HG02973 (cell line): ENCODE results near the gene EME2.

Source experiments
- ATAC-seq: cut with Tn5 transposase; IDR thresholded peaks from one replicate; pipeline ENCODE4 v1.9.1; 2021; ENCODE audit warnings: moderate library complexity; ENCODE audit not compliant: unreplicated experiment

EME2 gene

GRCh38 chr16:1777375-1778199, 5.0 kb downstream of the EME2 start:
- no peak for ATAC-seq

- no peak for ATAC-seq
Observed at GRCh38 chr16:1778200-1779179, 5.9 kb downstream of the EME2 start.

- no peak for ATAC-seq
Observed at GRCh38 chr16:1779234-1779701, 6.7 kb downstream of the EME2 start.

DNA sequence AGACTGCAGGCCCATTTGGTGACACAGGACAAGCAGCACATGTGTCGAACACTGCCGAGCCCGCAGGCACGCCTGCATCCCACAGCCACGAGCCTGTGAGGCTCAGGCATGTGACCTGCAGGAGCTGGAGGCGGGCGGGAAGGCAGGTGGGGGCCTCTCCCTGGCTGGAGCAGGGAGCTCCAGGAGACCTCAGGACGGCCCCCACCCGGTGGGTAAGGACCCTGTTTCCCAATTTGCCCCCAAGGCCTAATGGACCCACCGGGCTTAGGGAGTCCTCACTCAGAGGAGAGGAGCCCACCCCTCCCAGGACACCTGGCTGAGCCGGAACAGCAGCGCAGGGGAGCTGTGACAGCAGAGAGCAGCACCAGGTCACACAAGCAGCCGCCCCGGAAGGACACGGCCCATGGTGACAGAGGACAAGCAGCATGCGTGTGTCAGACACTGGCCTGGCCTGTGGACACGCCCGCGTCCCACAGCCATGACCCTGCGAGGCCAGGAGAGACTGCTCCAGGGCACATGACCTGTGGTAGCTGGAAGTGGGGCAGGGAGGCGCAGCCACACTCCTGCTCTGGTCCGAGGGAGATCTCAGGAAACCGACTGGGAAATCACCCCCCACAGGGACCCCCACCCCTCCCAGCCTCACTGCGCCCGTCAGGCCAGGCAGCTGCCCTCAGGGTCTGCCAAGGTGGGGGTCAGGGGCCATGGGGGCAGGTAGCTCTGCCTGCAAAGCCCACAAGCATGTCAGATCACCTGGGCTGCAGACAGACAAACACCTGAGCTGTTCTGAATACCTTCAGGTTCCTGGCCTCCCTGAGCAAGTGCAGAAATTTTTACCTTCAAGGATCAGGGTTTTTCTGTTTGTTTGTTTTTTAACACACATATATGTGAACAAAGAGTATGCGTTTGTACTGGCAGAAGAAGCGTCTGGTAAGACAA, 7.4 kb downstream of the EME2 start:
- no peak for ATAC-seq

DNA sequence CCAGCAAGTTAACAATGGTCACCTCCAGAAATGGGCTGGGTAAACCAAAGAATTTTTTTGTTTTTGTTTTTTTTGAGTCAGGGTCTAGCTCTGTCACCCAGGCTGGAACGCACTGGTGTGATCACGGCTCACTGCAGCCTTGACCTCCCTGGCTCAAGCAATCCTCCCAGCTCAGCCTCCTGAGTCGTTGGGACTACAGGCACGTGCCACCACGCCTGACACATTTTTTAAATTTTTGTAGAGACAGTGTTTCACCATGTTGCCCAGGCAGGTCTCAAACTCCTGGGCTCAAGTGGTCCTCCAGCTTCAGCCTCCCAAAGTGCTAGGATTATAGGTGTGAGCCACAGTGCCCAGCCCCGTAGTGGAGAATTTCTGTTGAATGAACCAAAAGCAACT, 8.1 kb downstream of the EME2 start:
- ATAC-seq, result no peak

DNA sequence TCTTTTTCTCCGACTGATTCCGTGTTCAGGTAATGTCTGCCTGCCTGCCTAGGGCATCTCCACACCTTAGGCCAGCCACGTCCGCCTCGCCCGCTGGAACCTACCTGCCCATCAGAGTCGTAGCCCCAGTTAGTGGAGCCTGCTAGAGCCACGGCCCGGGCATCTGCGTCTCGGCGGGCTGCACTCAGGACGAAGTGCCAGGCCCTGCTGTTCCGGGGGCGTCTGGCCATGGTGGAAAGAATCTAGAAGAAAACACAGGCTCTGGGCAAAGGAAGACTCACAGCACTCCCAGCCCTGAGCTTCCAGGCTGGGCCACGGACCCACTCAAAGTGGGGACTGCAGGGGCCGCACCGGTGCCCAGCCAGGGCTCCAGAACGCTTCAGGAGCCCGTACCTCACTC, 8.6 kb downstream of the EME2 start:
- ATAC-seq, result no peak

- peak; percentile 9 for ATAC-seq
Observed at GRCh38 chr16:1781758-1782407, 9.3 kb downstream of the EME2 start.

- peak; percentile 70 for ATAC-seq
Observed at GRCh38 chr16:1782408-1783264, 10.0 kb downstream of the EME2 start, which contains the start of the genes NUBP2 and SPSB3. Gene NUBP2 (plus strand): TSS chr16:1782960. CDS start chr16:1783021, 61 bp downstream. Gene SPSB3 (minus strand): TSS chr16:1782571. CDS start chr16:1781483, 1,088 bp downstream.

DNA sequence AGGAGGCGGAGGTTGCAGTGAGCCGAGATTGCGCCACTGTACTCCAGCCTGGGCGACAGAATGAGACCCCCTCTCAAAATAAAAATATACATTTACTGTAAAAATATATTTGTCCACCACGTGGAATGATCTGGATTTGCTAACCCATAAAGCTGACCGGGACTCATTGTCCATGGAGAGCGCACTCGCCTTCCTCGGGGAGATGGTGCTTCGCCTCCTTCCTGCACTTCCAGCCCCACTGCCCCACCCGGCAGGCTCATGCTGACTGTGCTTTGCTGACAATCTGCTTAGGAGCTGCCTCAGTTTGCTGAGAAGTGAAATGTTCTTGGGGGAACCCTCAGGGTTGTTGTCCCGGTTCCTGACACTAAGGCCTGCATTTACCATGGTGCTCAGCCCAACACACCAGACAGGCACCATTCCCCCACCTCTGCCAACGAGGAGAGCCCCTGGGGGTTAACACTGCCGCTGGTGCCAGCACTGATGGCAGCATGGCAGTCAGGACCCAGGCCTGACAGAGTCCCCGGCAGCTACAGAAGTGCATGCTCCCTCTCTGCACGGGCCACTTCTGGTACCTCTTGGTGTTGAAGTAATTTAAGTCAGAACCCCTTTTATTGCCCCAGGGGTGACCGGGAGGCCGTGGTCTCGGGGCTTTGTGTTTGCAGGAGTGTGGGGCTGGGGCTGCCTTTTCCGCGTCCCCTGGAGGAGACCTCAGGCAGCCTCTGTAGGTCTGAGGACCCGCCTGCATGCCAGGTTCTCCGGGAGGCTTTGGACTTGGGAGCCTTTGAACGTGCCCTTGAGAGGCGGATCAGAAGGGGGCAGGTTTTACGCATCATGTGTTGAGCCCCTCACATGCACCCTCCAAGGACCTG, 12.6 kb downstream of the EME2 start:
- ATAC-seq, result no peak

DNA sequence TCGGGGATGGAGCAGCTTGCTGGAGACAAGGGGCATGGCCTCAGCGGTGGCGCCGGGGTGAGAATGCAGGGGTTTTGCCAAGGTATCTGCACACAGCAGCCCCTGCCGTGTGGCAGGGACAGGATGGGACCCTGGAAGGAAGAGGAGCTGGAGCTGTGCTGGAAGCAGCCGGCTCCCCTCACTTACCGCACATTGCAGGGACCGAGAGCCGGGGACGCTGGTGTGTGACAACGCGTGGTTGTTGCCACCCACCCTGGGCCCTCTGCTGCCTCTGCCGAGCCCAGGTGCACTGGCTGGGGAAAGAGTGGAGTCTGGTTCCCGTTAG, 13.2 kb downstream of the EME2 start:
- no peak for ATAC-seq

- no peak for ATAC-seq
Observed at GRCh38 chr16:1786242-1787055, 13.8 kb downstream of the EME2 start.

- no peak for ATAC-seq
Observed at GRCh38 chr16:1787056-1787321, 14.4 kb downstream of the EME2 start.

DNA sequence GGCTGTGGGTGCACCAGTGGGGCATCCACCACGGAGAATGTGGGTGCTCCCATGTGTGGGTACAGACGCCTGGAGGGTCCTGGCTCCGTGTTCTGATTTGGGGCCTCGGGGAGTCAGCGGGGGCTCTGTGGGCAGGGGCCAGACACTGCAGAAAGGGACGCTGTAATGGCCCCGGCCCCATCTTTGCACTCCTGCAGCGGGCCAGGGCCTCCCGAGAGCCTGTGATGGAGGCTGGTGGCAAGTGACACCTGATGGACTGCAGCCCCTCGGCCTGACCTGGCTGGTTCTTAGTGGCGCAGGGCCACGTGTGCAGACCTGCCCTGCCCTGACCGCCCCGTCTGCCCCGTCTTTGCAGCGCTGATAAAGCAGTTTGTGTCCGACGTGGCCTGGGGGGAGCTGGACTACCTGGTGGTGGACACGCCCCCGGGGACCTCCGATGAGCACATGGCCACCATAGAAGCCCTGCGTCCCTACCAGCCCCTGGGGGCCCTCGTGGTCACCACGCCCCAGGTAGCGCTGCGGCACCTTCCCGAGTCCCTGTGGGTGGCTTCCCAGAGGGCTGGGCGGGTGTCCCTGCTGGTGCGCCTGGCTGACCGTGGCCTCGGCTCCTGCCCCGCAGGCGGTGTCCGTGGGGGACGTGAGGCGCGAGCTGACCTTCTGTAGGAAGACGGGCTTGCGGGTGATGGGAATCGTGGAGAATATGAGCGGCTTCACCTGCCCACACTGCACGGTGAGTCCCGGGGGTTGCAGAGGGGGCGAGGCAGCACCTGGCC, 14.9 kb downstream of the EME2 start:
- no peak for ATAC-seq

- ATAC-seq, result no peak
Observed at GRCh38 chr16:1788095-1788707, 15.6 kb downstream of the EME2 start.

DNA sequence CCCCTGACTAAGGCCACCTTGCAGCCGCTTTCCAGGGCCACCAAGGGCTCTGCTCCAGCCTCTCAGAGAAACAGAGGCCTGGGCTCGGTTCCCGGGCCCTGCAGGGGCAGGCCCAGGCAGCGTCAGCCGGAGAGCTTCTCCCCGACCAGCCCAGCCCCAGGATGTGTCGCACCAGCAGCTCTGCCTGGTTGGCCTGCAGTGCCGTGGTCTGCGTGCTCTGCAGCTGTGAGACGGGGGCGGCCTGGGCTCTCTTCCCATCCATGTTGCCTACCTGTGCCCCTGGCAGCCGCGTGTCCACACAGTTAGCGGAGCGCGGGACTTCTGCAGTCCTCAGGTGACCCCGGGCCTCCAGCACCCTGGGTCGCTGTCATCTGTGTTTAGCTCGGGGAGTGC, 16.1 kb downstream of the EME2 start:
- ATAC-seq, result no peak

DNA sequence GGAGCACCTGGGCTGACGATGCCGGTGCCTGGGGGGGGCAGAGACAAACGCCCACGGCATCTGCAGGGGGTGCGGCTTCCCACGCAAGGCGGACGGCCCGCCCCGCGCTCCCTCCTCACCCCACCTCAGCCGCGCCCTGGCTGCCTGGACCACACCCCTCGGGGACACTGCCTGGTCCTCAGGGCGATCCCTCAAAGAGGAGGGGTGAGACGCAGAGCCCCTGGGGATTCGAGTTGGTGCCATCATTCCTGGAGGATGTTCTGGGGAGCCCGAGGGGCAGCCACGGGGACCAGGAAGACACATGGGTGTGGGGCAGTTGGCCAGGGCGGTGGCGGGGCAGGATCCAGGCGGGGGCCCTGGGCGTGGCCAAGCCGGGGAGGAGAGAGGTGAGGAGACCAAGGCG, 17.0 kb downstream of the EME2 start:
- ATAC-seq, result no peak

GRCh38 chr16:1790261-1790610, 17.6 kb downstream of the EME2 start:
- no peak for ATAC-seq
